ENCODE measurements around the gene MRPL58.

MRPL58 gene

GRCh38 chr17:75049057-75049456, 36.6 kb downstream of the MRPL58 start:
- Histone ChIP-seq H3K27me3 (replicated peaks) (no peaks in the 10 kb centered on the region), H3K36me3 (replicated peaks) (peaks cover 6% of the 10 kb centered on the region), H3K27ac (no peak overlapping the region), H3K4me3 (ENCODE audit: low read depth, low read length) (no peak overlapping the region)
- TF ChIP-seq CTCF (IDR thresholded peaks at IDR 0.05; ENCODE audit: low read depth, low read length, missing control alignments), result no peak
- no peak for DNase-seq
- in situ Hi-C loops (cut with HindIII; ENCODE audit: low pct_ligation_motif_present, low sequenced_read_pairs), result no loop called here

- no peak for DNase-seq
- no peak overlapping the region for H3K27ac ChIP-seq
- H3K27me3 ChIP-seq (replicated peaks), result no peaks in the 10 kb centered on the region
- H3K4me3 ChIP-seq (ENCODE audit: low read depth, low read length), result no peak overlapping the region
- in situ Hi-C loops (cut with HindIII; ENCODE audit: low pct_ligation_motif_present, low sequenced_read_pairs), result no loop called here
- H3K36me3 ChIP-seq (replicated peaks), result peaks cover 12% of the 10 kb centered on the region
- TF ChIP-seq CTCF (IDR thresholded peaks at IDR 0.05; ENCODE audit: low read depth, low read length, missing control alignments), result no peak
These were observed 37.2 kb downstream of the MRPL58 start for GRCh38 chr17:75049706-75050105.

- peaks cover 14% of the 10 kb centered on the region for H3K36me3 ChIP-seq (replicated peaks)
- in situ Hi-C loops (cut with HindIII; ENCODE audit: low pct_ligation_motif_present, low sequenced_read_pairs), result no loop called here
- no peak for TF ChIP-seq CTCF (IDR thresholded peaks at IDR 0.05; ENCODE audit: low read depth, low read length, missing control alignments)
These were observed 39.5 kb downstream of the MRPL58 start for GRCh38 chr17:75051941-75052340.

GRCh38 chr17:75059369-75060345, 47.2 kb downstream of the MRPL58 start:
- in situ Hi-C loops (cut with HindIII; ENCODE audit: low pct_ligation_motif_present, low sequenced_read_pairs), result no loop called here
- DNase-seq, result peak; percentile 63
- H3K36me3 ChIP-seq (replicated peaks), result peaks cover 45% of the 10 kb centered on the region

More at GRCh38 chr17:75051941-75052340, 39.5 kb downstream of the MRPL58 start:
- Histone ChIP-seq H3K27ac (no peak overlapping the region), H3K4me3 (ENCODE audit: low read depth, low read length) (no peak overlapping the region), H3K27me3 (replicated peaks) (no peaks in the 10 kb centered on the region)
- DNase-seq, result no peak

GRCh38 chr17:75060434-75061054, 48.1 kb downstream of the MRPL58 start:
- TF ChIP-seq CTCF (IDR thresholded peaks at IDR 0.05; ENCODE audit: low read depth, low read length, missing control alignments), result no peak
- no peaks in the 10 kb centered on the region for H3K27me3 ChIP-seq (replicated peaks)
- H3K4me3 ChIP-seq (ENCODE audit: low read depth, low read length), result no peak overlapping the region
- no peak overlapping the region for H3K27ac ChIP-seq
- in situ Hi-C loops (cut with HindIII; ENCODE audit: low pct_ligation_motif_present, low sequenced_read_pairs), result no loop called here
- DNase-seq, result no peak
- peaks cover 43% of the 10 kb centered on the region for H3K36me3 ChIP-seq (replicated peaks)

More at GRCh38 chr17:75059369-75060345, 47.2 kb downstream of the MRPL58 start:
- Histone ChIP-seq H3K27me3 (replicated peaks) (no peaks in the 10 kb centered on the region), H3K27ac (no peak overlapping the region), H3K4me3 (ENCODE audit: low read depth, low read length) (no peak overlapping the region)
- TF ChIP-seq CTCF (IDR thresholded peaks at IDR 0.05; ENCODE audit: low read depth, low read length, missing control alignments), result peak; percentile 49

All from brain microvascular endothelial cell (primary cell).